IPS-20b (cell line): ENCODE results near the gene DPPA5.
"Not testable (repeated sequence)": the region's sequence is repeated elsewhere in the genome, so short reads cannot be mapped to it uniquely, and the experiment has no call there.

Source experiments
- H3K27ac ChIP-seq: one replicate; pipeline ENCODE4 v1.5.1; 2013; ENCODE audit warnings: low read length
- H3K27me3 ChIP-seq: 2 replicates; pipeline ENCODE4 v1.6.1; 2013; ENCODE audit warnings: mild to moderate bottlenecking, low read length, inconsistent platforms; ENCODE audit not compliant: insufficient read depth
- H3K36me3 ChIP-seq: 2 replicates; pipeline ENCODE4 v1.6.1; 2013; ENCODE audit warnings: low read depth, mild to moderate bottlenecking, inconsistent platforms, low read length, moderate library complexity; ENCODE audit not compliant: insufficient read depth
- H3K4me1 ChIP-seq: 2 replicates; pipeline ENCODE4 v1.6.1; 2013; ENCODE audit warnings: mild to moderate bottlenecking, control low read depth, inconsistent platforms, low read length, moderate library complexity; ENCODE audit not compliant: insufficient read depth
- H3K4me3 ChIP-seq: 2 replicates; pipeline ENCODE4 v1.5.1; 2013; ENCODE audit warnings: mild to moderate bottlenecking, low read length, inconsistent platforms
- H3K9ac ChIP-seq: 2 replicates; pipeline ENCODE4 v1.6.1; 2013; ENCODE audit warnings: low read depth, mild to moderate bottlenecking, inconsistent platforms, low read length, moderate library complexity
- H3K9me3 ChIP-seq: 2 replicates; pipeline ENCODE4 v1.6.1; 2013; ENCODE audit warnings: mild to moderate bottlenecking, low read depth, low read length, inconsistent platforms; ENCODE audit not compliant: insufficient read depth

The DPPA5 gene

GRCh38 chr6:73353636-73354593 is at the start of gene DPPA5:
Gene DPPA5 (minus strand): TSS chr6:73354276. CDS start chr6:73354225, 51 bp downstream.
- Histone ChIP-seq H3K27ac (no peak within 1 kb of the TSS), H3K9me3 (no peaks in the 10 kb centered on the region), H3K4me1 (peaks cover 11% of the 10 kb centered on the region), H3K9ac (no peak within 1 kb of the TSS), H3K27me3 (no peaks in the 10 kb centered on the region), H3K4me3 (no peak within 1 kb of the TSS), H3K36me3 (no peaks in the 10 kb centered on the region)

GRCh38 chr6:73400656-73401055 is 46.6 kb upstream of the DPPA5 start:
- Histone ChIP-seq H3K27ac (no peak overlapping the region), H3K4me1 (no peaks in the 10 kb centered on the region), H3K4me3 (no peak overlapping the region), H3K27me3 (no peaks in the 10 kb centered on the region), H3K9me3 (no peaks in the 10 kb centered on the region), H3K9ac (no peak overlapping the region), H3K36me3 (no peaks in the 10 kb centered on the region)

DNA sequence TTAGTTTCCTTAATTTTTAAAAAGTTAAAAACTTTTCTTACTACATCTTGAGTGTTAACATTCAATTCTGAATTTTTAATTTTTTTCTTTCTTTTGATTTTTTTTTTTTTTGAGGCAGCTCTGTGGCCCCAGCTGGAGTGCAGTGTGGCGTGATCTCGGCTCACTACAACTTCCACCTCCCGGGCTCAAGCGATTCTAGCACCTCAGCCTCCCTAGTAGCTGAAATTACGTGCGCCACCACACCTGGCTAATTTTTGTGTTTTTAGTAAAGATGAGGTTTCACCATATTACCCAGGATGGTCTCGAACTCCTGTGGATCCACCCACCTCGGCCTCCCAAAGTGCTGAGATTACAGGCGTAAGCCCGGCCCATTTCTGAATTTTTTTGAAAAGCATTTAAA is 41.8 kb upstream of the DPPA5 start:
- no peak overlapping the region for H3K9ac ChIP-seq
- H3K4me1 ChIP-seq: no peaks in the 10 kb centered on the region; the same call in 1 of the 2 replicates
- H3K4me3 ChIP-seq: no peak overlapping the region
- no peaks in the 10 kb centered on the region for H3K9me3 ChIP-seq
- H3K27ac ChIP-seq: no peak overlapping the region
- no peaks in the 10 kb centered on the region for H3K27me3 ChIP-seq
- no peaks in the 10 kb centered on the region for H3K36me3 ChIP-seq

- no peak within 1 kb of the TSS for H3K27ac ChIP-seq
- H3K4me1 ChIP-seq: no peaks in the 10 kb centered on the region; the same call in 1 of the 2 replicates
- no peaks in the 10 kb centered on the region for H3K9me3 ChIP-seq
- no peak within 1 kb of the TSS for H3K9ac ChIP-seq
- no peak within 1 kb of the TSS for H3K4me3 ChIP-seq
- no peaks in the 10 kb centered on the region; the same call in 1 of the 2 replicates for H3K27me3 ChIP-seq
- no peaks in the 10 kb centered on the region for H3K36me3 ChIP-seq
Measured at GRCh38 chr6:73394577-73395354, 40.7 kb upstream of the DPPA5 start, which contains the start of gene DDX43. Gene DDX43 (plus strand): TSS chr6:73394828. CDS start chr6:73394906, 78 bp downstream.

GRCh38 chr6:73393278-73393677 is 39.2 kb upstream of the DPPA5 start:
- Histone ChIP-seq H3K9ac (no peak overlapping the region), H3K27me3 (no peaks in the 10 kb centered on the region; the same call in 1 of the 2 replicates), H3K36me3 (no peaks in the 10 kb centered on the region), H3K9me3 (no peaks in the 10 kb centered on the region), H3K4me3 (no peak overlapping the region), H3K4me1 (peaks cover 4% of the 10 kb centered on the region), H3K27ac (no peak overlapping the region)

GRCh38 chr6:73392188-73392587 is 38.1 kb upstream of the DPPA5 start:
- not testable (repeated sequence) for H3K27ac ChIP-seq, H3K9ac ChIP-seq, H3K4me3 ChIP-seq, H3K36me3 ChIP-seq, H3K9me3 ChIP-seq, H3K27me3 ChIP-seq, H3K4me1 ChIP-seq

GRCh38 chr6:73391675-73392074 is 37.6 kb upstream of the DPPA5 start:
- no peak overlapping the region for H3K27ac ChIP-seq
- no peaks in the 10 kb centered on the region for H3K9me3 ChIP-seq
- H3K4me1 ChIP-seq: peaks cover 4% of the 10 kb centered on the region
- no peaks in the 10 kb centered on the region for H3K36me3 ChIP-seq
- H3K9ac ChIP-seq: no peak overlapping the region
- H3K27me3 ChIP-seq: no peaks in the 10 kb centered on the region; the same call in 1 of the 2 replicates
- no peak overlapping the region for H3K4me3 ChIP-seq

GRCh38 chr6:73389854-73390253 is 35.8 kb upstream of the DPPA5 start:
- Histone ChIP-seq H3K27me3 (no peaks in the 10 kb centered on the region; the same call in 1 of the 2 replicates), H3K36me3 (no peaks in the 10 kb centered on the region), H3K9ac (no peak overlapping the region), H3K27ac (no peak overlapping the region), H3K4me3 (no peak overlapping the region), H3K4me1 (peaks cover 4% of the 10 kb centered on the region), H3K9me3 (no peaks in the 10 kb centered on the region)

GRCh38 chr6:73388800-73389512 is 34.9 kb upstream of the DPPA5 start:
- peak overlapping the region; percentile 30 for H3K27ac ChIP-seq

GRCh38 chr6:73388433-73388799 is 34.3 kb upstream of the DPPA5 start:
- Histone ChIP-seq H3K27me3 (no peaks in the 10 kb centered on the region; the same call in 1 of the 2 replicates), H3K27ac (no peak overlapping the region), H3K4me3 (peak overlapping the region; percentile 77), H3K9me3 (no peaks in the 10 kb centered on the region), H3K4me1 (peaks cover 4% of the 10 kb centered on the region), H3K36me3 (no peaks in the 10 kb centered on the region), H3K9ac (peak overlapping the region; percentile 82; the same call in 1 of the 2 replicates)

More at GRCh38 chr6:73388800-73389512, 34.9 kb upstream of the DPPA5 start:
- Histone ChIP-seq H3K9ac (peak overlapping the region; percentile 82), H3K4me3 (peak overlapping the region; percentile 77), H3K4me1 (peaks cover 4% of the 10 kb centered on the region), H3K27me3 (no peaks in the 10 kb centered on the region; the same call in 1 of the 2 replicates), H3K36me3 (no peaks in the 10 kb centered on the region), H3K9me3 (no peaks in the 10 kb centered on the region)

- no peaks in the 10 kb centered on the region for H3K27me3 ChIP-seq
- no peaks in the 10 kb centered on the region for H3K4me1 ChIP-seq
- no peaks in the 10 kb centered on the region for H3K9me3 ChIP-seq
- H3K36me3 ChIP-seq: no peaks in the 10 kb centered on the region
- no peak overlapping the region for H3K4me3 ChIP-seq
- no peak overlapping the region for H3K27ac ChIP-seq
- H3K9ac ChIP-seq: no peak overlapping the region
Measured at GRCh38 chr6:73382462-73383113, 28.5 kb upstream of the DPPA5 start.
